Measurements from ENCODE around the gene CPLX4.

CPLX4 gene

DNA sequence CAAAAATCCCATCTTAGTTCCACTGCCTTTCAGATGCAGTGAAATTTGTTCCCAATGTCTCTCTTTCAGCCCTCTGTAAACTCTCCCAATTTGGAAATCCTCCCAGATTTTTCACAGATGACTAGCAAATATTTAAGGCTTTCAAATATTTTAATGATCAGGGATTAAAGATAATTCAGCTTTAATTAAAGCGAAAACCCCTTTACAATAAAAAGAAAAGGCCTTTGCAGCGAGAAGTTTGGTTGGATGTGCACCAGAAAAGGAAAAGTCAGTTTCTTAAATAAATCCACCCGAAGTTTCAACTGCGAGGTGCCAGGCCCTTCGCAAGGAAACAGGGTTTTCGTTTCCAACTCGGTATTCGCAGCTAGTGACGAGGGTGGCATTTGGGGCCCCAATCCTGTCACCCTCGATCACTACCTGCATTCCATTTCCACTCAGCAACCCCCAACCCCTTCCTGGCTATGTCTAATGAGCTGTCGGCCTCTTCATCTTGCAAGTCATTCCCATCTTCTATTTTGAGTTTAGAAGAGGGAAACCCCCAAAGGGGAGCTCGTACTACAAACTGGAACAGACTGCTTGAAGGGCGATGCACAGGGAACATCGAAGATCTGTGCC lies 46.7 kb downstream of the CPLX4 start:
- no peak for DNase-seq (ENCODE audit: low read depth)
- H3K4me3 ChIP-seq (ENCODE audit: low read depth, low read length): no peak overlapping the region
- no peak for TF ChIP-seq CTCF (IDR thresholded peaks at IDR 0.05; ENCODE audit: low read depth, low read length, missing control alignments)
- in situ Hi-C loops (cut with HindIII; ENCODE audit: low sequenced_read_pairs): no loop called here

- DNase-seq (ENCODE audit: low read depth): no peak
- no peak overlapping the region for H3K4me3 ChIP-seq (ENCODE audit: low read depth, low read length)
- in situ Hi-C loops (cut with HindIII; ENCODE audit: low sequenced_read_pairs): no loop called here
- no peak for TF ChIP-seq CTCF (IDR thresholded peaks at IDR 0.05; ENCODE audit: low read depth, low read length, missing control alignments)
Measured at GRCh38 chr18:59270689-59271257, 47.7 kb downstream of the CPLX4 start.

DNA sequence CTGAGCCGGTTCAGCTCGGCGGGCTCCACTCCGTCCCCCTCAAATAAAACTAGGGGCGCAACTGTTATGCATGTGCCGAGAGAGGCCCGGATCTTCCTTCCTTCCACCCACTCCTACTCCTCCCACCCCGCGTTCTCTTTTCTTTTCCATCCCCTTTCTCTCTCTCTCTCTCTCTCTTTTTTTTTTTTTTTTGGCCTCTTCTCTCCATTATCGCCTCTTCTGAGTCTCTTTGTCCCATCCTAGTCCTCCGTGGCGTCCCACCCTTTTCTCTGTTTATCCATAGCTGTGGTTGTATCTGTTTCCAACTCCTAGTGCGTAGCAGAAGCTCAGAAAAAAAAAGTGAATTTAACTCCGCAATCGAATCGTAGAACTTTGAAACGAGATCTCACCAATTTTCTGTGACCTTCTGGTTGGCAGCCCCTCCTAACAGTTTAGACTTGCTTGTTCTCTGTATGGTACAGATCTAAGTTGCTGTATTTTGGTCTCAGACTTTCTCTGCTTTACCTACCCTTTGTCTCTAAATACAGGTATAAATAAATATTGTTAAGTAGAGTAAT lies 48.8 kb downstream of the CPLX4 start:
- in situ Hi-C loops (cut with HindIII; ENCODE audit: low sequenced_read_pairs): no loop called here
- no peak for DNase-seq (ENCODE audit: low read depth)
- H3K4me3 ChIP-seq (ENCODE audit: low read depth, low read length): no peak overlapping the region
- no peak for TF ChIP-seq CTCF (IDR thresholded peaks at IDR 0.05; ENCODE audit: low read depth, low read length, missing control alignments)

DNA sequence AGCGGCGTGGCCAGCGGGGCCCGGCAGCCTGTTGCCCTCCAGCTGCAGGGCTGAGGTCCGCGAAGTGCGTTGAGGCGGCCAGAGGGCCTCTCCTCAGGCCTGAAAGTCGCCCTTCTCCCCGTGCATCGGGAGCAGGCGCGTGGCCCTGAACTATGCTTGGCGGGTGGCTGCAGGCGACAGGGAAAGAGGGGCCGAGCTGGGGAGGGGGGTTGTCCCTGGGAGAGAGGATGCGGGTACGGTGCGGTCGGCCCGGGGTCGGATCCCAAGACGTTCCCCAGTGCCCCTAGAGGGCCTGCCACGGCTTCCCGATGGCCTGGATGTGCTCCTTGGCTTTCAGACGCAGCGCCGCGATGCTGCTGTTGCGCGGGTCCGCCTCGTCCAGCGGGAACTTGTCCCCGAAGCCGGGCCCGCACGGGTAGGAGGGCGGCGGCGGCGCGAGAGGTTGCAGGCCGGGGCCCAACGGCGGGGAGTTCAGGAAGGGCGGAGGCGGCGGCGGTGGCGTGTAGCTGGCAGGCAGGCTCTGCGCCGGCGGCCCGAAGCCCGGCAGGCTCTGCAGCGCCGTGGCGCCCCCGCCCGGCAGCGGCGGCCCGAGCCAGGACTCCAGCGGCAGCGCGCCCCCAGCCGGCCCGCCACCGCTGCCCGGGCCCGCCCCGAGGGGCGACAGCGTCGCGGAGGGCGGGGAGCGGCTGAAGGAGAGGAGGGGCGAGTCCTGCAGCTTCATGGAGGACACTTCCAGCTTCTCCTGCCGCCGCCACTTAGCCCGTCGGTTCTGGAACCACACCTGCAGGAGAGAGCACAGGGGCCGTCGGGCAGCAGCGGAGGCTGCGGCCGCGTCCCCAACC lies 49.5 kb downstream of the CPLX4 start:
- H3K4me3 ChIP-seq (ENCODE audit: low read depth, low read length): no peak overlapping the region
- no peak for TF ChIP-seq CTCF (IDR thresholded peaks at IDR 0.05; ENCODE audit: low read depth, low read length, missing control alignments)
- no peak for DNase-seq (ENCODE audit: low read depth)
- in situ Hi-C loops (cut with HindIII; ENCODE audit: low sequenced_read_pairs): no loop called here

GRCh38 chr18:59268127-59268720 lies 50.2 kb downstream of the CPLX4 start:
- no peak for TF ChIP-seq CTCF (IDR thresholded peaks at IDR 0.05; ENCODE audit: low read depth, low read length, missing control alignments)
- in situ Hi-C loops (cut with HindIII; ENCODE audit: low sequenced_read_pairs): no loop called here
- no peak for DNase-seq (ENCODE audit: low read depth)
- H3K4me3 ChIP-seq (ENCODE audit: low read depth, low read length): no peak overlapping the region

GRCh38 chr18:59267503-59268126 lies 50.8 kb downstream of the CPLX4 start:
- no peak for TF ChIP-seq CTCF (IDR thresholded peaks at IDR 0.05; ENCODE audit: low read depth, low read length, missing control alignments)
- in situ Hi-C loops (cut with HindIII; ENCODE audit: low sequenced_read_pairs): no loop called here
- DNase-seq (ENCODE audit: low read depth): no peak
- no peak overlapping the region for H3K4me3 ChIP-seq (ENCODE audit: low read depth, low read length)
